H9 (cell line): ENCODE measurements around the gene METTL26. TPM values are rescaled to one million over a fixed set of nuclear protein-coding genes. Genes with fewer than 3 reads are reported as not detected.

ENCODE experiments used
- DNase-seq: peaks from one replicate; pipeline ENCODE4 v3.0.0-alpha.2; 2017
- H2AFZ ChIP-seq: one replicate; pipeline ENCODE4 v1.6.1; 2013; ENCODE audit warnings: mild to moderate bottlenecking, low read length, control low read depth, moderate library complexity
- H2AK5ac ChIP-seq: 2 replicates; pipeline ENCODE4 v1.6.1; 2013; ENCODE audit warnings: low read length, control low read depth, mixed read lengths; ENCODE audit not compliant: insufficient read length
- H2BK120ac ChIP-seq: one replicate; pipeline ENCODE4 v1.6.1; 2013; ENCODE audit warnings: low read depth, mild to moderate bottlenecking, low read length, control low read depth, inconsistent platforms; ENCODE audit not compliant: poor library complexity, severe bottlenecking
- H2BK12ac ChIP-seq: 2 replicates; pipeline ENCODE4 v1.6.1; 2013; ENCODE audit warnings: low read length, control low read depth, mixed read lengths, low read depth; ENCODE audit not compliant: insufficient read length
- H2BK15ac ChIP-seq: 2 replicates; pipeline ENCODE4 v1.6.1; 2013; ENCODE audit warnings: low read depth, low read length, control low read depth
- H2BK20ac ChIP-seq: one replicate; pipeline ENCODE4 v1.6.1; 2013; ENCODE audit warnings: low read depth, mild to moderate bottlenecking, low read length, control low read depth, inconsistent platforms; ENCODE audit not compliant: poor library complexity, severe bottlenecking
- H2BK5ac ChIP-seq: 2 replicates; pipeline ENCODE4 v1.6.1; 2013; ENCODE audit warnings: low read length, control low read depth, mixed read lengths; ENCODE audit not compliant: insufficient read length
- H3K14ac ChIP-seq: 2 replicates; pipeline ENCODE4 v1.6.1; 2013; ENCODE audit warnings: low read length, control low read depth; ENCODE audit not compliant: insufficient read depth
- H3K18ac ChIP-seq: 2 replicates; pipeline ENCODE4 v1.6.1; 2013; ENCODE audit warnings: low read depth, mild to moderate bottlenecking, mixed read lengths, low read length, control low read depth; ENCODE audit not compliant: insufficient read length
- H3K23ac ChIP-seq: 2 replicates; pipeline ENCODE4 v1.6.1; 2013; ENCODE audit warnings: low read length, control low read depth, mixed read lengths, low read depth; ENCODE audit not compliant: insufficient read length
- H3K23me2 ChIP-seq: 2 replicates; pipeline ENCODE4 v1.6.1; 2013; ENCODE audit warnings: low read depth, mild to moderate bottlenecking, mixed read lengths, low read length, control low read depth; ENCODE audit not compliant: insufficient read length, poor library complexity, severe bottlenecking
- H3K27ac ChIP-seq: 2 replicates; pipeline ENCODE4 v1.5.1; 2013; ENCODE audit warnings: low read length, control low read depth, mixed read lengths, low read depth; ENCODE audit not compliant: insufficient read length
- H3K27me3 ChIP-seq: 2 replicates; pipeline ENCODE4 v1.6.1; 2013; ENCODE audit warnings: low read length, control low read depth, inconsistent platforms; ENCODE audit not compliant: insufficient read depth
- H3K4ac ChIP-seq: 2 replicates; pipeline ENCODE4 v1.6.1; 2013; ENCODE audit warnings: low read depth, mild to moderate bottlenecking, control low read depth, inconsistent platforms, low read length, moderate library complexity
- H3K4me1 ChIP-seq: 2 replicates; pipeline ENCODE4 v1.6.1; 2013; ENCODE audit warnings: low read length, control low read depth, inconsistent platforms; ENCODE audit not compliant: insufficient read depth
- H3K4me2 ChIP-seq: 2 replicates; pipeline ENCODE4 v1.6.1; 2013; ENCODE audit warnings: low read length, control low read depth, mixed read lengths; ENCODE audit not compliant: insufficient read length, insufficient read depth
- H3K56ac ChIP-seq: 2 replicates; pipeline ENCODE4 v1.6.1; 2013; ENCODE audit warnings: low read depth, mild to moderate bottlenecking, mixed read lengths, low read length, control low read depth; ENCODE audit not compliant: insufficient read length
- H3K79me1 ChIP-seq: 2 replicates; pipeline ENCODE4 v1.6.1; 2013; ENCODE audit warnings: low read depth, mild to moderate bottlenecking, moderate library complexity, low read length, control low read depth, inconsistent platforms; ENCODE audit not compliant: insufficient read depth, poor library complexity, severe bottlenecking
- H3K79me2 ChIP-seq: 2 replicates; pipeline ENCODE4 v1.6.1; 2013; ENCODE audit warnings: low read length, control low read depth, inconsistent platforms; ENCODE audit not compliant: insufficient read depth
- H3K9ac ChIP-seq: 2 replicates; pipeline ENCODE4 v1.6.1; 2013; ENCODE audit warnings: low read length, control low read depth, mixed read lengths; ENCODE audit not compliant: insufficient read length; ENCODE audit errors: extremely low read depth
- H3K9me3 ChIP-seq: one replicate; pipeline ENCODE4 v1.6.1; 2013; ENCODE audit warnings: low read depth, low read length, inconsistent platforms; ENCODE audit not compliant: control insufficient read depth
- H3T11ph ChIP-seq: one replicate; pipeline ENCODE4 v1.6.1; 2013; ENCODE audit warnings: mild to moderate bottlenecking, low read length, control low read depth, inconsistent platforms
- H4K20me1 ChIP-seq: one replicate; pipeline ENCODE4 v1.6.1; 2013; ENCODE audit not compliant: control insufficient read depth, insufficient read length, insufficient read depth
- H4K5ac ChIP-seq: 2 replicates; pipeline ENCODE4 v1.6.1; 2013; ENCODE audit warnings: low read depth, mild to moderate bottlenecking, mixed read lengths, low read length, control low read depth; ENCODE audit not compliant: insufficient read length
- H4K8ac ChIP-seq: replicated peaks from 2 replicates; pipeline ENCODE4 v1.6.1; 2013; ENCODE audit warnings: low read length, control low read depth, mixed read lengths, low read depth; ENCODE audit not compliant: insufficient read length
- H4K91ac ChIP-seq: 2 replicates; pipeline ENCODE4 v1.6.1; 2013; ENCODE audit warnings: low read depth, mild to moderate bottlenecking, moderate library complexity, mixed read lengths, low read length, control low read depth; ENCODE audit not compliant: insufficient read length
- H3K27ac Mint-ChIP-seq, 3 experiments: 2 replicates in 2 of 3; 3 replicates in 1 of 3; pipeline ENCODE4 v1.8.0; 2020 to 2021; ENCODE audit warnings: mixed read lengths in 3 of 3, mild to moderate bottlenecking in 1 of 3, moderate library complexity in 1 of 3
- H3K27me3 Mint-ChIP-seq: 2 replicates; pipeline ENCODE4 v1.8.0; 2021; ENCODE audit warnings: low read depth, mild to moderate bottlenecking, moderate library complexity, mixed read lengths
- H3K36me3 Mint-ChIP-seq, 3 experiments: 2 replicates in 2 of 3; 3 replicates in 1 of 3; pipeline ENCODE4 v1.8.0; 2020 to 2021; ENCODE audit warnings: low read depth in 3 of 3, mixed read lengths in 3 of 3; ENCODE audit not compliant: insufficient read depth in 1 of 3
- H3K4me1 Mint-ChIP-seq, 2 experiments: 2 replicates each; pipeline ENCODE4 v1.8.0; 2020; ENCODE audit warnings: mixed read lengths in 2 of 2
- H3K4me3 Mint-ChIP-seq, 2 experiments: 2 replicates in 1 of 2; 3 replicates in 1 of 2; pipeline ENCODE4 v1.8.0; 2020 to 2021; ENCODE audit warnings: mild to moderate bottlenecking in 2 of 2, mixed read lengths in 2 of 2, moderate library complexity in 1 of 2
- H3K9me3 Mint-ChIP-seq, 2 experiments: 2 replicates in 1 of 2; 3 replicates in 1 of 2; pipeline ENCODE4 v1.8.0; 2020; ENCODE audit warnings: mild to moderate bottlenecking in 2 of 2, mixed read lengths in 2 of 2, moderate library complexity in 1 of 2
- WGBS: extraction: QIAGEN DNeasy Blood & Tissue Kit; methylation state at CpG from one replicate; pipeline ENCODE4 v1.1.7; 2013; ENCODE audit warnings: missing lambda C conversion rate, low lambda C conversion rate, mixed read lengths; ENCODE audit not compliant: insufficient read length; ENCODE audit errors: extremely low coverage; 5-methylcytosine and 5-hydroxymethylcytosine counted together
- total RNA-seq: library from RNA; stranded (reverse); gene quantifications from 2 replicates; pipeline ENCODE4 v1.2.1, GENCODE V29; 2021
- TF ChIP-seq, protein P1 (sequence below): fragments of 200-600 bp; sonication (generic); conservative IDR thresholded peaks from 3 replicates; pipeline ENCODE4 v1.8.0; 2021; ENCODE audit warnings: antibody characterized with exemption, mild to moderate bottlenecking

METTL26 gene
- total RNA-seq, 1 experiment from 2014 or later = 108 TPM

DNA sequence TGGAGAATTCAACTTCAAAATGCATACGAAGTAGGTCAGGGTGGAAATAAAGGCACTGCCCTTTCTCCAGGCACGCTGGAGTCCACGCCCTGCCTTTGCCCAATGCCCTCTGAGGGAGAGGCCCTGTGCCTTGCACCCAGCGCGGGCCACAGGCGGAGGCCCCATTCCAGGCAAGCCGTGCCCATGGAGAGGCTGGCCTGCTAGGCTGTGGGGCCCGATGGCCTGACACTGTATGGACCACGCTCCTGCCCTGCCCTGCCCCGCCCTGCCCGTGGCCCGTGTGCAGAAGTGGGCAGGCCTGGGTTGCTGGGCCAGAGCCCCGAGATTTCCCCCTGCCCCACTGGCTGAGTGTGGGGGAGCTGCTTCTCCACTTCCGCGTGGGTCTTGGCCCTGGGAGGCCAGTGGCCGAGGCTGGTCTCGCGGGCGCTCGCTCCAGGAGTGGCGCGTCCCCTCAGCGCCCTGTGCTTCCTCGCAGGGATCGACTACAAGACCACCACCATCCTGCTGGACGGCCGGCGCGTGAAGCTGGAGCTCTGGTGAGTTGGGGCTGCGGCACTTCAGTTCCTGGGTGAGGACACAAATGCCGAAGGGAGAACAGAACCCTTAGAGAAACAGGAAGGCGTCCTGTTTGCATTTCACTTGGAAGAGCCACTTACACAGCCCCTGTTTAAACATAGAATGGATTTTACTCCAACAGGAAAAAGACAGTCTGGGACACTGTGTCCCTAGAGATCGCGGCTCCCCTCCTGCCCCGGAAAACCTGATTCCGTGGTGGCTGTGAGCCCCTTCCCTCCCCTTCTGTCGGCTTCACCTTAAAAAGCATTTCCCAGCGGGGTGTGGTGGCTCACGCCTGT is 19.1 kb downstream of the METTL26 start:
- no peak overlapping the region for H3K18ac ChIP-seq
- H2BK15ac ChIP-seq = no peak overlapping the region
- H3K4ac ChIP-seq = no peak overlapping the region
- no peak for DNase-seq
- H3K79me1 ChIP-seq = no peaks in the 10 kb centered on the region
- no peak overlapping the region for H2BK20ac ChIP-seq
- TF ChIP-seq, protein P1, sequence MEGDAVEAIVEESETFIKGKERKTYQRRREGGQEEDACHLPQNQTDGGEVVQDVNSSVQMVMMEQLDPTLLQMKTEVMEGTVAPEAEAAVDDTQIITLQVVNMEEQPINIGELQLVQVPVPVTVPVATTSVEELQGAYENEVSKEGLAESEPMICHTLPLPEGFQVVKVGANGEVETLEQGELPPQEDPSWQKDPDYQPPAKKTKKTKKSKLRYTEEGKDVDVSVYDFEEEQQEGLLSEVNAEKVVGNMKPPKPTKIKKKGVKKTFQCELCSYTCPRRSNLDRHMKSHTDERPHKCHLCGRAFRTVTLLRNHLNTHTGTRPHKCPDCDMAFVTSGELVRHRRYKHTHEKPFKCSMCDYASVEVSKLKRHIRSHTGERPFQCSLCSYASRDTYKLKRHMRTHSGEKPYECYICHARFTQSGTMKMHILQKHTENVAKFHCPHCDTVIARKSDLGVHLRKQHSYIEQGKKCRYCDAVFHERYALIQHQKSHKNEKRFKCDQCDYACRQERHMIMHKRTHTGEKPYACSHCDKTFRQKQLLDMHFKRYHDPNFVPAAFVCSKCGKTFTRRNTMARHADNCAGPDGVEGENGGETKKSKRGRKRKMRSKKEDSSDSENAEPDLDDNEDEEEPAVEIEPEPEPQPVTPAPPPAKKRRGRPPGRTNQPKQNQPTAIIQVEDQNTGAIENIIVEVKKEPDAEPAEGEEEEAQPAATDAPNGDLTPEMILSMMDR = no peak
- no peaks in the 10 kb centered on the region for H4K20me1 ChIP-seq
- no peak overlapping the region for H2BK5ac ChIP-seq
- no peak overlapping the region for H2BK12ac ChIP-seq
- no peak overlapping the region for H4K8ac ChIP-seq
- no peaks in the 10 kb centered on the region for H3K9me3 ChIP-seq
- Mint-ChIP-seq H3K27me3 (no peaks in the 10 kb centered on the region), H3K4me1 (peaks cover 6% of the 10 kb centered on the region in 2 experiments), H3K9me3 (0 out of 5 replicates have a peak, but pooled peaks cover 0 to 3% of the 10 kb centered on the region in 2 experiments), H3K4me3 (no peak overlapping the region), H3K27ac (no peak overlapping the region), H3K36me3 (peaks cover 7 to 11% (median 11%) of the 10 kb centered on the region in 3 experiments; a peak in 6 of 7 replicates)
- H3K23ac ChIP-seq = no peak overlapping the region
- no peak overlapping the region for H4K91ac ChIP-seq
- no CpG with 5 or more reads among the region's 39 CpGs for WGBS
- no peaks in the 10 kb centered on the region for H3K27me3 ChIP-seq
- H2AFZ ChIP-seq = no peak overlapping the region
- H3K27ac ChIP-seq = no peak overlapping the region
- H2BK120ac ChIP-seq = no peak overlapping the region
- no peak overlapping the region for H3T11ph ChIP-seq
- H3K79me2 ChIP-seq = no peaks in the 10 kb centered on the region
- no peaks in the 10 kb centered on the region for H3K23me2 ChIP-seq
- no peak overlapping the region for H4K5ac ChIP-seq
- H3K9ac ChIP-seq = no peak overlapping the region
- H3K56ac ChIP-seq = no peak overlapping the region
- no peak overlapping the region for H3K14ac ChIP-seq
- H3K4me2 ChIP-seq = no peak overlapping the region
- H2AK5ac ChIP-seq = no peak overlapping the region
- no peaks in the 10 kb centered on the region for H3K4me1 ChIP-seq
